Activated CD8-positive, alpha-beta T cell treated with anti-CD3 and anti-CD28 coated beads, Interleukin-2, amount 10 ng/mL, durations not matched to agents 7 days and 5 days (primary cell): ENCODE measurements around the gene TBC1D1. TPM values are rescaled to one million over a fixed set of nuclear protein-coding genes. Genes with fewer than 3 reads are reported as not detected.

ENCODE experiments used
- ATAC-seq: fragments of 150-1000 bp; cut with Tn5 transposase; one replicate; pipeline ENCODE4 v1.10.0; 2021; ENCODE audit warnings: moderate library complexity
- CTCF ChIA-PET: fragments of 350-600 bp; sonication (Branson Sonifier 250); formaldehyde crosslinking; loops from one replicate; lab custom pipeline; 2021; ENCODE audit warnings: antibody characterized with exemption; lab: Charles Lee
- POLR2A ChIA-PET: fragments of 350-600 bp; sonication (Branson Sonifier 250); formaldehyde crosslinking; loops from one replicate; lab custom pipeline; 2021; ENCODE audit warnings: antibody characterized with exemption; lab: Charles Lee
- DNase-seq: peaks from one replicate; pipeline ENCODE4 v3.0.0-alpha.2; 2020
- H3K27ac Mint-ChIP-seq: one replicate; pipeline ENCODE4 v1.8.0; 2021; ENCODE audit warnings: mild to moderate bottlenecking, mixed read lengths
- H3K27me3 Mint-ChIP-seq: one replicate; pipeline ENCODE4 v1.8.0; 2021; ENCODE audit warnings: low read depth, mixed read lengths
- H3K36me3 Mint-ChIP-seq: one replicate; pipeline ENCODE4 v1.8.0; 2021; ENCODE audit warnings: low read depth, mixed read lengths
- H3K4me1 Mint-ChIP-seq: one replicate; pipeline ENCODE4 v1.8.0; 2021; ENCODE audit warnings: low read depth, mixed read lengths
- H3K4me3 Mint-ChIP-seq: one replicate; pipeline ENCODE4 v1.8.0; 2021; ENCODE audit warnings: mild to moderate bottlenecking, mixed read lengths
- H3K9me3 Mint-ChIP-seq: one replicate; pipeline ENCODE4 v1.8.0; 2022; ENCODE audit warnings: mixed read lengths; ENCODE audit not compliant: insufficient read depth
- total RNA-seq, 2 experiments: library from RNA; stranded (reverse); gene quantifications; one replicate each; pipeline ENCODE4 v1.2.3, GENCODE V29; 2021

Gene TBC1D1
- total RNA-seq, 2 experiments from 2014 or later, result 84.4 to 87.6 TPM

DNA sequence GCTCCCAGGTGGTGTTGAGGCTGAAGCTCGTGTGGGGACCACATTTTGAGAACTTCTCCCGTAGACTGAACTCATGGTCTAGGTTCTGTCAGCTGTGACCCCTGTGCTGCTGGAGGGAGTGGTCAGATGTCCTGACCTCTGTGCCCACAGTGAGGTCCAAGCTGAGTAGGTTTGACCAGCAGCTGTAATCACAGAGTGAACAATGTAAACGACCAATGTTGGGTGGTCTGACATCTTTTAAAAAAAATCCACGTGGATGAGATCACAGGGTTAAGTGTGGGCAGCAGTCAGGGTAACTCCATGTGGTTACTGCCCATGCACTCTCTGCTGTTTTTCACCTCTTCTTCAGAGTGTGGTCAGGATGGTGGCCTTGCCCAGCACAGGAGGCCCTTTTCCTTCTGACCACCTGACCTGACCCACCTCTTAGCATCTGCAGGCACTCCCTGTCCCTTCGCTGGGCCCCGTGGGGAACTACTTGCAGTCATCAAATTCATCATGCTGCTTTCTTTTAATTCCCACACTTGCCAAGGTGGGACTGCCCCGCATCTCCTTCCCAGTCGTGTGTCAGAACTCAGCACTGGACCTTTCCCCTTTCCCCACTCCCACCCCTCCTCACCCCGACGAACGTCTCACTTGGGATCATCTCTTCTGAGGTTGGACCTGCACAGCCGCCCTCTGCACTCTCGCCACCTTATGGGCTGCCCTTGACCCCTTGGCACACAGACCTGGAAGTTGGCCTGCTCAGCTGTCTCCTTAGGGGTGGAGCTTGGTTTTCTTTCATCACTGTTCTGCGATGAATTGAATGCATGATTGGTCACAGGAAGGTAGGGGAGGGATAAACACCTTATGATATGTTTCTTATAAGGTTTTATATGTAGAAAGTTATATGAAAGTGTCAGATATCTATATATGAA lies 189.4 kb downstream of the TBC1D1 start:
- CTCF ChIA-PET, result no interaction called here
- POLR2A ChIA-PET, result interaction anchor here (1.3 kb wide), 1 partner anchor 11 kb away, joined by 5 read pairs; no protein-coding TSS in a partner anchor
- Mint-ChIP-seq H3K36me3 (peaks cover 14% of the 10 kb centered on the region), H3K4me3 (no peak overlapping the region), H3K9me3 (no peaks in the 10 kb centered on the region), H3K27ac (no peak overlapping the region), H3K4me1 (no peaks in the 10 kb centered on the region), H3K27me3 (no peaks in the 10 kb centered on the region)
- ATAC-seq (no peak), DNase-seq (no peak)

DNA sequence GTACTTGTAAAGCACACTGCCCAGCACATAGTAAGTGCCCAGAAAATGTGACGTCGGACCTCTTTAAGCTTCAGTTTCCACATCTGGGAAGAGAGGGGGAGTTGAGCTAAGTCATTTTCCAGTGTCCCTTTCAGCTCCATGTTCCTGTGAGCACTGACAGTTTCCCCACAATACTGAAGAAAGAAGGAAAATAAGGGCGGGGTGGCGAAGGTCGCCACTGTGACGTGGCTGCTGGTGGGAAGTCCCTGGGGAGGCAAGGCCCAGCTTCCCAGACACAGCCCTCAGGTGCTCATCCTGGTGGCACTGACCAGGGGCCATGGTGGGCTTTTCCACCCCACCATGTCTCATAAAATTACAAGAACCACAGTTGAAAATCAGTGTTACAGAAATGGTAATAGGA lies 191.1 kb downstream of the TBC1D1 start:
- Mint-ChIP-seq H3K36me3 (peaks cover 7% of the 10 kb centered on the region), H3K4me3 (no peak overlapping the region), H3K9me3 (no peaks in the 10 kb centered on the region), H3K27me3 (no peaks in the 10 kb centered on the region), H3K4me1 (no peaks in the 10 kb centered on the region), H3K27ac (no peak overlapping the region)
- POLR2A ChIA-PET, result no interaction called here
- CTCF ChIA-PET, result interaction anchor here (0.7 to 1.4 kb wide), 3 partner anchors 11 to 30 kb away, joined by 3 read pairs; no protein-coding TSS in a partner anchor
- ATAC-seq (no peak), DNase-seq (no peak)

DNA sequence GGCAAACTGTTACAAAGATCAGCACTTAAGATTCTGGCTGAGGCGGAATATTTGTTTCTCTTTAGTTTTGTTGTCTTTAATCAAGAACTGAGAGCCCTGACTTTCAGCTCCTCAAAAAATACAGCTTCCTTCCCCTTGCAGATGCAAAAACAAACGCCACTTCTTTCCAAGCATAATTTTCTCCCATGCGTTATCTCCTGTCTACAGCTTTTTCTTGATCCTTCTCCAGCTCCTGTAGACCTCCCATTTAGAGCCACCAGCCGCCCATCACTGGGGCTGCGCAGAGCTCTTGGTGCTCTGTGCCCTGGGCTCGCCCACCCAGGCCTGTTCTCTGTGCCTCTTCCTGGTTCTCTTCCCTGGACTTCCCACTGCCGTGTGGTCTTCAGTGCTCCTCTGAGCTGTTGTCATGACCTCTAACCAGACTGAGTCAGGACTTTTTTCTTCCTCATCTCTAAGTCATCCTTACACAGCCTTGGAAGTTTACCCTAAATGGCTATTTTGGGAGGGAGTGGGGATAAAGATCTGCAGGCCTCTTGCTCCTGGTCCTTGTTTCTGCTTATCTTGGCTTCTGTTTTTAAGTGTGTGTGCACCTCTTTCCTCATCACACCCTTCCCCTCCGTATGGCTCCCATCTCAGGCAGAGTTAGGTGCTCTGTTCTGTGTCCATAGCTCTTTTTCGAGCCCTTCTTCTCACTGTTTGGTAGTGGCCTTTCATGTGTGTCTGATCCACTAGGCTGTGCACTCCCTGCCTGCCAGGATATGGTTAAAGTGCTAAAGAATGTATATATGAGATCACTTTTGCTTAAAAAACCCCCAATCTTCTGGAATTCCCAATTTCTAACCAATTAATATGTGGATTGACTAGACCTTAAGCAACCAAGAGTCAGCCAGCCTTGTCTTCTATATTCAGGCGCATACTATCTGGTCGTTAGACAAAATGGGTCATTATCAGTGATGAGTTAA lies 191.8 kb downstream of the TBC1D1 start:
- Mint-ChIP-seq H3K4me1 (no peaks in the 10 kb centered on the region), H3K27ac (no peak overlapping the region), H3K4me3 (no peak overlapping the region), H3K36me3 (peaks cover 8% of the 10 kb centered on the region), H3K9me3 (no peaks in the 10 kb centered on the region), H3K27me3 (no peaks in the 10 kb centered on the region)
- ATAC-seq (no peak), DNase-seq (no peak)
- POLR2A ChIA-PET, result no interaction called here
- CTCF ChIA-PET, result interaction anchor here (0.7 to 1.4 kb wide), 3 partner anchors 11 to 31 kb away, joined by 3 read pairs; no protein-coding TSS in a partner anchor

DNA sequence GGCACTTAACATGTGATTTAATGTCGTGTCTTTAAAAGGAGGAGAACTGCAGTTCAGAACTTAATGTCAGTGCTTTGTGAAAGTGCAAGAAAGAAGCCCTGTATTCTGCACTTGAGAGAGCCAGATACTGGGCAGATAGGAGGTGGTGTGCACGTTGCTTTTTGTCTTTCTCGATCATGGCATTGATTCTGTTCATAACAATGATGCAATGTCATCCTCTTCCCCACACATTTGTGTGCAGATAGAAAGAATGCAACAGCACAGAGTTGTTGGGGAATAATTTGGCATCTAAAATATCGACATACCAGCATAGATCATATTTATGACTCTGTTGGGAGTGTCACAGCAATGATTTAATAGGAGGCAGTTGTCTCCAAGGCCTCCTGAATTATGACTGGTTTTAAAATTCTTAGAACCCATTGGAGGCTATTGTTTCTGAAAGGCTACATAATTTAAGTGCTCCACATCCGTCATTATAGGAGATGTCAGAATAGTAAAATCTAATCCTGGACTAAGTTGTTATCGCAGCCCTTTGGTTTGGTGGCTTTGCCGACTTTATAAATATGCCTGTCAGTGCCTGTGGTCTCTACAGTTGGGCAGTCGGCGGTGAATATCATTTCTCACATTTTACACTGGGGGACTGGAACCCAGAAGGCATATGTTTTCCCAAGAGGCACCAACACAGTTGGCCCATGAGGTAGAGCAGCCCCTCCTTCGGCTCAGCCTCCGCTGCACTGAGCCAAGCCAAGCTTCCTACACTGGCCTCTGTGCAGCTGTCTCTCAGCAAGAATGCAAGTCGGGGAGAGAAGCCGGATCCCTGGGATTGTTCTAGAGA lies 194.2 kb downstream of the TBC1D1 start:
- POLR2A ChIA-PET, result no interaction called here
- CTCF ChIA-PET, result interaction anchor here (0.6 to 1.1 kb wide), 2 partner anchors 35 to 95 kb away, joined by 3 read pairs; no protein-coding TSS in a partner anchor
- Mint-ChIP-seq H3K4me3 (no peak overlapping the region), H3K4me1 (no peaks in the 10 kb centered on the region), H3K36me3 (peaks cover 8% of the 10 kb centered on the region), H3K27ac (no peak overlapping the region), H3K27me3 (no peaks in the 10 kb centered on the region), H3K9me3 (no peaks in the 10 kb centered on the region)
- no peak for DNase-seq
- ATAC-seq, result no peak

DNA sequence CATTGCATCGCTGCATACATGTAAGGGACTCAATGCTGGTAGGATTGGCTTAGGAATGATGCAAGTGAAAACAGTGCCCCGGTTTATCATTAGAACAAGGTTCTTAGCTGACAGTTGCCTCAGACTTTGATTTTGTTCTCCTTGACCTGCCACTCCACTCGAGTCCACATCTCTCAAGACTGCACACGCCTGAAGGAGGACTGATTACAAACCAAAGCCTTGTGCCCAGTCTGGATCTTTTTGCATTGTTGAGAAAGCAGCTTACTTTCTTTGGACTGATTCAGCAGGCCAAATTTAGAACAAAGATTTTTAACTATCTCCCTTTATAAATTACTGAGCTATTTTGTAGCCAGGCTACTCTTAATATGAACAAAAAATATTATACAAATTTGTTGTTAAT lies 194.9 kb downstream of the TBC1D1 start:
- Mint-ChIP-seq H3K9me3 (no peaks in the 10 kb centered on the region), H3K27ac (no peak overlapping the region), H3K27me3 (no peaks in the 10 kb centered on the region), H3K4me3 (no peak overlapping the region), H3K36me3 (peaks cover 12% of the 10 kb centered on the region), H3K4me1 (peaks cover 5% of the 10 kb centered on the region)
- CTCF ChIA-PET, result interaction anchor here (1.1 to 1.5 kb wide), 4 partner anchors 9 to 94 kb away, joined by 3 to 6 read pairs (median 4); no protein-coding TSS in a partner anchor
- no peak for ATAC-seq
- POLR2A ChIA-PET, result interaction anchor here (0.8 kb wide), 1 partner anchor 16 kb away, joined by 3 read pairs; no protein-coding TSS in a partner anchor
- DNase-seq, result no peak

DNA sequence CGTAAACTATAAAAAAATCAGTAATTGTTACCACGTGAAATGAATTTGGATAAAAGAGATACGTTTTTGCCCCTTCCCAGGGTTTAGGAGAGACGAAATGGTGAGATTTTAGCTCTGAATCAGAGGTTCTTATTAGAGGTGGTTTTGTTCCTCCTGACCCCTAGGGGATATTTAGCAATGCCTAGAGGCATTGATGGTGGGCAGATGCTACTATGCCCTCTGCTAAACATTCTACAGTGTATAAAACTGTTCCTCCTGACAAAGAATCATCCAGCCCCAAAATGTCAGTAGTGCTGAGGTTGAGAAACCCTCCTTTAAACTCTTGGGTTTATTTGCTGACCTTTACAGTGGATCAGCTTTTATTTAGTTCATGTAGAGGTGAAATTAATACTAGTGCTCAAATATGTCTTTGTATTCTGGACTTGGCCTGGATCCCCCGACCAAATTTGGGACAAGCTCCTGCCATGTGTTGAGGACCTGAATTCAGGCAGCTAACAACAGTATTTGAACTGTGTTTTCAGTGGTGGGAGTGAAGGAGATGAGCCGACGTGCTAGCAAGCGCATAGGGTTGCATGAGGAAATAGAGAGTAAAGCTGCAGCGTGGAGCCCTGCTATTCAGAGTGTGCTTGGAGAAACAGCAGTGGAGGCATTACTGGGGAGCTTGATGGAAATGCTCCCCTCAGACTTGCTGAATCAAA lies 195.4 kb downstream of the TBC1D1 start:
- DNase-seq, result no peak
- H3K9me3 Mint-ChIP-seq, result no peaks in the 10 kb centered on the region
- H3K4me1 Mint-ChIP-seq, result peaks cover 5% of the 10 kb centered on the region
- H3K4me3 Mint-ChIP-seq, result no peak overlapping the region
- ATAC-seq, result no peak
- no peaks in the 10 kb centered on the region for H3K27me3 Mint-ChIP-seq
- CTCF ChIA-PET, result interaction anchor here (1.1 to 1.5 kb wide), 4 partner anchors 9 to 94 kb away, joined by 3 to 6 read pairs (median 4); no protein-coding TSS in a partner anchor
- no peak overlapping the region for H3K27ac Mint-ChIP-seq
- H3K36me3 Mint-ChIP-seq, result peaks cover 18% of the 10 kb centered on the region
- POLR2A ChIA-PET, result interaction anchor here (0.8 kb wide), 1 partner anchor 15 kb away, joined by 3 read pairs; no protein-coding TSS in a partner anchor

DNA sequence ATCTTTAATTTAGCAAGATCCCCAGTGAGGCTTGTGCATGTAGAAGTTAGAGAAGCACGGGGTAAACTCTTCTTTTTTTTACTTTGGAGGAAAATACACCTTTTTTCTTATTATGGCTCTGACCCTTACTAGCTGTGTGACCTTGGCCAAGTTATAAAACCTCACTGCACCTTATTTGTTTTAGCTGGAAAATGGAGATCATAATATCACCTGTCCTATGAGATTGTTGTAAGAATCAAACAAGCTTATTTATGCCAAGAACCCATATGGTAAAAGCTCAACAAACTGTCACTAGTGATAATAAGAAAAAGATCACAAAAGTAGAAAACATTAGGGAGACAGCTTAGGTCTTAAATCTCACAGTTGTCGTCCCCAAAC lies 196.0 kb downstream of the TBC1D1 start:
- Mint-ChIP-seq H3K27ac (no peak overlapping the region), H3K4me3 (no peak overlapping the region), H3K9me3 (no peaks in the 10 kb centered on the region), H3K36me3 (peaks cover 21% of the 10 kb centered on the region), H3K4me1 (peaks cover 5% of the 10 kb centered on the region), H3K27me3 (no peaks in the 10 kb centered on the region)
- POLR2A ChIA-PET, result no interaction called here
- CTCF ChIA-PET, result interaction anchor here (1.1 to 1.5 kb wide), 3 partner anchors 8 to 24 kb away, joined by 4 to 6 read pairs (median 5); no protein-coding TSS in a partner anchor
- ATAC-seq (no peak), DNase-seq (no peak)

DNA sequence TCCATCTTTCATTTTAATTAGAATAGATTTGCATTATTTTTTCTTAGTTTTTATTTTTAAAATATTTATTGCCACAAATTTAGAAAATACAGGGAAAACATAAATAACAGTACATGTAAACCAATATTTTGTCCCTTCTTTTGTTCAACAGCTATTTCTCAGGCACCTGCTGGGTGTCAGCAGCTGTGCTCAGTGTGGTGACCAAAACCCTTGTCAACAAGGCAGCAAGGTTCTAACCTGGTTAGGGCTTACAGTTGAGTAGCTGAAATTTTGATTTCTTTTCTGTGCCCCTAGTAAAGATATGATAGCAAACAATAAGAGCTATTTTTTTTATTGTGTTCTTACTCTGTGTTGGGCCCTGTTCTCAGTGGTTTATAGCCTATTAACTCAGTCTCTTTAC lies 197.4 kb downstream of the TBC1D1 start:
- Mint-ChIP-seq H3K9me3 (no peaks in the 10 kb centered on the region), H3K4me3 (no peak overlapping the region), H3K4me1 (peaks cover 5% of the 10 kb centered on the region), H3K36me3 (peaks cover 33% of the 10 kb centered on the region), H3K27ac (no peak overlapping the region), H3K27me3 (no peaks in the 10 kb centered on the region)
- no peak for ATAC-seq
- ChIA-PET POLR2A (no interaction called here), CTCF (interaction anchor here (1.1 kb wide), 1 partner anchor 14 kb away, joined by 3 read pairs; no protein-coding TSS in a partner anchor)
- no peak for DNase-seq

DNA sequence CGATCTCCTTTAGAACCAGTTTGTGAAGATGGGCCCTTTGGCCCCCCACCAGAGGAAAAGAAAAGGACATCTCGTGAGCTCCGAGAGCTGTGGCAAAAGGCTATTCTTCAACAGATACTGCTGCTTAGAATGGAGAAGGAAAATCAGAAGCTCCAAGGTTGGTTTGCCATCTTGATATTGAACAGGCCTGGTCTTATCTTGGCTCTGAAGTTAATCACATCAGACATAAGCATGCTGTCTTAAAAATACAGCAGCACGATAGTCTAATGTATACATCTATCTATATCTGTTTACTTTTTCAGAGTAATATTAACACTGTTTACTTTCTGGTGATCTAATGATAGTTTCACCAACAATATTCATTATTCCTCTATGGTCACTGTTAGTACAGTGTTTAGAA lies 199.1 kb downstream of the TBC1D1 start:
- DNase-seq, result no peak
- ChIA-PET CTCF (interaction anchor here (1.0 to 1.9 kb wide), 3 partner anchors 12 to 90 kb away, joined by 4 to 5 read pairs (median 5); no protein-coding TSS in a partner anchor), POLR2A (no interaction called here)
- Mint-ChIP-seq H3K36me3 (peaks cover 35% of the 10 kb centered on the region), H3K4me3 (no peak overlapping the region), H3K4me1 (peaks cover 5% of the 10 kb centered on the region), H3K27me3 (no peaks in the 10 kb centered on the region), H3K27ac (no peak overlapping the region), H3K9me3 (no peaks in the 10 kb centered on the region)
- ATAC-seq, result no peak
